GM10847 (cell line): Measurements from ENCODE around the gene ALPL.

Experiments used
- POLR2A ChIP-seq: IDR thresholded peaks from 2 replicates; pipeline ENCODE4 v1.6.1; 2011; ENCODE audit not compliant: insufficient read length; ENCODE audit errors: extremely low read depth

ALPL gene

DNA sequence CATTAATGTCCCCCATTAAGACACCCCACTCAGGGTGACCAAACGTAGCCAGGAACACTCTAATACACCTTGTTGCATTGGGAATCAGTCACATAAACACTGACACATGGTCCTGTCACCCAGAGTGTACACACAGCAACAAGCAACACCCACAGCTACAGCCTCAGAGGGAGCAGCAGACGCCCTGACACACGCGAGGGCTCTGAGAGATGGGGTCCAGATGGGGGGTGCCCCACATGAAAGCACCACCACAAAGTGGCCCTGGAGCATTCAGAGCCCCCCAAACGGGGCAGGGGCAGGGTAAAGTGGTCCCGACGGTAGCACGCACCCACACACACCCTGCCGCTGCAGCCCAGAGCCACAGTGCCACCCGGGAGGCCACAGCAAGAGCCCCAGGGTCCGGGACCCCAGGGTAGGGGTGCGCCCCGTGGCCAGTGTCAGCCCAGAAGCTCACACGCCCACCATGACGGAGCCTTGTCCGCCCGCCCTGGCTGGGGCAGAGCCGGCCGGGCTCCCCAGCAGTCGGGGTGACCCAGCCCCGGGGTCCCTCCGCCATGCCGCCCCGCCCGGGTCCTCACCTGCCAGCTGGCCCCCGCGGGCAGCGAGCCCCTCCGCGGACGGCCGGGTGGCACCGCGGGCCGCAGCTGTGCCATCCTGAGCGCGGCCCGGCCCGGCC, 112.7 kb downstream of the ALPL start:
- no peak for TF ChIP-seq POLR2A

- no peak for TF ChIP-seq POLR2A
Observed at GRCh38 chr1:21622466-21623315, 113.5 kb downstream of the ALPL start.

DNA sequence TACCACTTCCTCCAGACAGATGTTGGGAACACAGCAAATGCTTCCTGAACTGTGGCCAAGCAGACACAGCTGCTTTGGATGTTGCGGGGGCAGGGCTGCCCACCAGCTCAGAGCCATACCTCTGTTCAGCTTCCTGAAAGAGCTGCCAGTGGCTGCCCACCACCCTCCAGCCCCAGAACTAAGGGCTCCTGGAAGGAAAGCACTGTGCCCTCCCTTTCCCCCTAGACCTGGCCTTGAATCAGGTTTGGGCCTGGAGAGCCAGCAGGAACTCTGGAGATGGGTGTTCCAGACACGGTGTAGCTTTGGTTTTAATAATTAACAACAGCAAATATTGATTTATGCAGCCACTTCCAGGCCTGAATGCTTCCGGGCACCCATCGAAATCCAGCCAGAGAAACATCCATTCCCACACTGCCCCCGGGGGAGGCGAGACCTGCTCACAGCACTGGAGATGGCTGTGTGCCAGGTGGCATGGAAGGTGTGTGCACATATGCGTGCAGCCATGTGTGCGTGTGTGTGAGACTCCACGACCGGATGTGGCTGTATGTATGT, 114.3 kb downstream of the ALPL start:
- TF ChIP-seq POLR2A: no peak

DNA sequence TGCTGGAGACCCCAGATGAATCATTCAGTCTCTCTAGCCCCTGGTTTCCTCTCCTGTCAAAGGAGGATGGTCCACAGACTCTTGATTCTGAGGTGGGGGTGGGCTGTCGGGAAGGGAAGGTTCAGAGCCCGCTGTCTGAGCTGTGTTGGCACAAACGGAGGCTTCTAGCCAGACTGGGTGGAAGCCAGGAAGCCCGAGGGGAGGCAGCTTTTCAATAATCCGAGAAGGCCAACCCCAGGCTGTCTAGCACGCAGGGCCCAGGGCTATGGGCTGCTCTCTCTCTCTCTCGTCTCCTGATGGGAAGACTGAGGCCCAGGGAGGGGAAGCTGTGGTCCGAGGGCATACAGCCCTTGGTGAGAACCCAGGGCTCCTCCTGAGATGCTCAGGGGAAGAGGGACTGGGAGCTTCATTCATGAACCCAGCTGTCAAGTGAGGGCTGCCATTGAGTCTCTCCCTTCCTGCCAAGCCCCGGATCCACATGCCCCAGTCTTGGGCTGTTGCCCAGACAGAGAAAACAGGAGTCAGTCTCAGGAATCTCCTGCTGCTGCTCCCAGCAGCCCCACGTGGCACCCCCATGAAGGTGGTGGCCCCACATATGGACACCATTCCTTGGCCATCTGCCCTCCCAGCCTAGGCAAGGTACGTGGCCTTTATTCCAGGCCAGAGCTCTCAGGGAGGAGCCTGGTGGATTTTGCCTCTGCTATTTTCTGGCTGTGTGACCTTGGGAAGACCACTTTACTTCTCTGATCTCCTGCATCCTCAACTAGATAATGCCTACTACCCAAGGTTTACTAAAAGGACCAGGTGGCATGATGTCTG, 115.6 kb downstream of the ALPL start:
- no peak for TF ChIP-seq POLR2A

DNA sequence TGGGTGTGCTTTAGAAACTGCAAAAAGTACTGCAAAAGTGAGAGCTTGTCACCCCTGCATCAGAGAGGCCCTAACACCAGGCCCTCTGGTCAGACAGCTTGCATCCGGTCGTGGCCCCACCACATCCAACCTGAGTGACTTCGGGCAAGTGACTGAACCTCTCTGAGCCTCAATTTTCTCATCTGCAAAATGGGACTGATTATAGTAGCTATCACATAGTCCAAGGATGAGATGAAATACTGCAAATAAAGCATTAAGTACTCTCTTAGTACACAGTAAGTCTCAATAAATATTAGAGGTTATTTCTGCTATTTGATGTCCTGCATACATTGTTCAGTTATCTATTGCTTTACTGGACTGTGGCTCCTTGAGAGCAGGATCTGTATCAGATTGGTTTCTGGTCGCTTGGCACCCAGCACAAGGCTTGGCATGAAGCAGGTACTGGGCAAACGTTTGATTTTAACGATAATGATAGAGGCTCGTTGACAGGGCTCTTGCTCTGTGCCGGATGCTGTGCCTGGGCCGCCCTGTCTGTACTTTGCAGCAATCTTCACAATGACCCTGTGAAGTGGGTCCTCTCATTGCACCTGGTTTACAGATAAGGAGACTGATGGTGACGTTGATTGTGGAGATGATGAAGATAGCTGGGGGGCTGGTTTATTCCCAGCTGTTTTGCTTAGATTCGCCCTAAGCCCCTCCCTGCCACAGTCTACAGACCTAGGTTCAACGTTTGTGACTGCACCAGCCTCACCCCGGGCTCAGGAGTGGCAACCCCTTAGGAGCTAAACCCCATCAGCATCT, 116.4 kb downstream of the ALPL start:
- TF ChIP-seq POLR2A: no peak

- no peak for TF ChIP-seq POLR2A
Observed at GRCh38 chr1:21626921-21627339, 117.7 kb downstream of the ALPL start.
